ENCODE results near the gene CHIA. TPM values are rescaled to one million over a fixed set of nuclear protein-coding genes. Genes with fewer than 3 reads are reported as not detected.

Gene CHIA
- total and polyA plus RNA-seq, 8 donors = 3.9 to 604 (median 23.2) TPM; not detected in 1

DNA sequence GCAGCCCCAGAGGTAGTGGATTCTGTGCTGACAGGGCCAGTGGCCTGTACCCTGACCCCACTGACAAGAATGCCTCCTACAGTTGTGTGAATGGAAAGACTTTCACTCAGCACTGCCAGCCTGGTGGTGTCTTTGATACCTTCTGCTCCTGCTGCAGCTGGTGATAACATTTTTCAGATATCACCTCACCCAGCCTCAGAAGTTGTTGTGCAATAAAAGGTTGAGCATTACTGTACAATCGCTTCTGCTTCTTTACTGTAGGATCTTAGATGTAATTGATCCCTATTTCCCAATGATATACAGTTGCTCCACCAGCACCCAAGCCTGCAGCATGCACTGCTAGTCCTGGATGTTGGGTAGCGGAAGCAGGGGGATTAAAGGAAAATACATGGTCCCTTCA, 4.8 kb upstream of the CHIA start:
- no peaks in the 10 kb centered on the region for H3K9me3 ChIP-seq
- intact Hi-C loops (cut with DNase I; ENCODE audit: low total_unique reads) = no loop called here
- TF ChIP-seq POLR2AphosphoS5 (IDR thresholded peaks at IDR 0.05) = no peak
- no peak for TF ChIP-seq POLR2A (IDR thresholded peaks at IDR 0.05)
- TF ChIP-seq, protein P1, sequence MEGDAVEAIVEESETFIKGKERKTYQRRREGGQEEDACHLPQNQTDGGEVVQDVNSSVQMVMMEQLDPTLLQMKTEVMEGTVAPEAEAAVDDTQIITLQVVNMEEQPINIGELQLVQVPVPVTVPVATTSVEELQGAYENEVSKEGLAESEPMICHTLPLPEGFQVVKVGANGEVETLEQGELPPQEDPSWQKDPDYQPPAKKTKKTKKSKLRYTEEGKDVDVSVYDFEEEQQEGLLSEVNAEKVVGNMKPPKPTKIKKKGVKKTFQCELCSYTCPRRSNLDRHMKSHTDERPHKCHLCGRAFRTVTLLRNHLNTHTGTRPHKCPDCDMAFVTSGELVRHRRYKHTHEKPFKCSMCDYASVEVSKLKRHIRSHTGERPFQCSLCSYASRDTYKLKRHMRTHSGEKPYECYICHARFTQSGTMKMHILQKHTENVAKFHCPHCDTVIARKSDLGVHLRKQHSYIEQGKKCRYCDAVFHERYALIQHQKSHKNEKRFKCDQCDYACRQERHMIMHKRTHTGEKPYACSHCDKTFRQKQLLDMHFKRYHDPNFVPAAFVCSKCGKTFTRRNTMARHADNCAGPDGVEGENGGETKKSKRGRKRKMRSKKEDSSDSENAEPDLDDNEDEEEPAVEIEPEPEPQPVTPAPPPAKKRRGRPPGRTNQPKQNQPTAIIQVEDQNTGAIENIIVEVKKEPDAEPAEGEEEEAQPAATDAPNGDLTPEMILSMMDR (IDR thresholded peaks at IDR 0.05) = no peak
- TF ChIP-seq EP300 (IDR thresholded peaks at IDR 0.05) = no peak
- peaks cover 0 to 8% (median 0%) of the 10 kb centered on the region in 4 donors for H3K4me1 ChIP-seq
- WGBS, 5 donors = 60 to 66% (median 61%) methylated on average over 2 of the region's 2 CpGs
- H3K27ac ChIP-seq = no peak overlapping the region
- no peak overlapping the region for H3K4me3 ChIP-seq
- DNase-seq = no peak
- no peaks in the 10 kb centered on the region for H3K36me3 ChIP-seq
- no peaks in the 10 kb centered on the region for H3K27me3 ChIP-seq

DNA sequence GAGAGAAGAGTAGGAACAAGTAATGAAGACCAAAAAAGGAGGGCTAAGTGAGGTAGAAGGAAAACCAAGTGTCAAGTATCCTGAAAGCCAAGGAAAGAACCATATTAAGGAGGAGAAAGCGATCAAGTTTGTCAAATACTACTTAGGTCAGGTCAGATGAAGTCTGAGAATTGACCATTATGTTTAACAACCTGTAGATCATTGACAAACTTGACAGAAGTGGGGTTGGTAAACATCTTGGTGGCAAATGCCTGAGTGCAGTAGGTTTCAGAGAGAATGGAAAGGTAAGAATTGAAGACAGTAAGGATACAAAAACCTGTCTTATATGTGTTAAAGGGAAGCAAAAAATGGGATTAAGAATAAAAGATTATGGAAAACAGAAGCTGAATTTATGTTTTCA, 3.7 kb upstream of the CHIA start:
- Histone ChIP-seq H3K4me1 (peaks cover 0 to 8% (median 0%) of the 10 kb centered on the region in 4 donors), H3K36me3 (no peaks in the 10 kb centered on the region), H3K4me3 (no peak overlapping the region), H3K9me3 (no peaks in the 10 kb centered on the region), H3K27ac (no peak overlapping the region), H3K27me3 (no peaks in the 10 kb centered on the region)
- 0 to 21% (median 0%) methylated on average over 1 of the region's 1 CpG for WGBS, 5 donors
- no peak for DNase-seq
- no peak for TF ChIP-seq POLR2AphosphoS5 (IDR thresholded peaks at IDR 0.05)
- TF ChIP-seq, protein P1 (IDR thresholded peaks at IDR 0.05) = no peak
- TF ChIP-seq POLR2A (IDR thresholded peaks at IDR 0.05) = no peak
- no peak for TF ChIP-seq EP300 (IDR thresholded peaks at IDR 0.05)
- intact Hi-C loops (cut with DNase I; ENCODE audit: low total_unique reads) = no loop called here

DNA sequence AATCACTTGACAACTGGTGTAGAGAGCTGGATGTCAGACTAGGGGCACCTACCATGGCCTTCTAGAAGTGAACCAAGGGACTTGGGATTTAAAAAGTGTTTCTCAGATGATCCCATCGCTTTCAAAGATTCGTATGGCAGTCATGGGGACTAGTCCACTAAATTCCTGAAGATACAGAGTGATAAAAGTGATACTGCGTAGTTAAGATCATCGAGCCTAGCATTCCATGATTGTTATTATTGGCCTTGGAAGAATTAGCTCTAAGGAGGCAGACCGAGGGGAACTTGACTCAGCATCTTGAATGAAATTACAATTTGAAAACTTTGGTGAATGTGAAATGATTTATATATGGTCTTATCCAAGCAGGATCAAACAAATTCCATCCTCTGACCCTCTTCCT, 1.3 kb upstream of the CHIA start:
- no peak for DNase-seq
- TF ChIP-seq, protein P1 (IDR thresholded peaks at IDR 0.05) = no peak
- TF ChIP-seq POLR2A (IDR thresholded peaks at IDR 0.05) (no peak), EP300 (IDR thresholded peaks at IDR 0.05) (no peak), POLR2AphosphoS5 (IDR thresholded peaks at IDR 0.05) (no peak)
- intact Hi-C loops (cut with DNase I; ENCODE audit: low total_unique reads) = no loop called here
- no peaks in the 10 kb centered on the region for H3K36me3 ChIP-seq
- H3K4me3 ChIP-seq = no peak overlapping the region
- H3K27ac ChIP-seq = peak overlapping the region in 1 of 5 donors; percentile 31
- WGBS, 5 donors = 52 to 68% (median 59%) methylated on average over 4 to 5 of the region's 5 CpGs
- no peaks in the 10 kb centered on the region for H3K27me3 ChIP-seq
- H3K4me1 ChIP-seq = peaks cover 0 to 8% (median 0%) of the 10 kb centered on the region in 4 donors
- H3K9me3 ChIP-seq = no peaks in the 10 kb centered on the region

DNA sequence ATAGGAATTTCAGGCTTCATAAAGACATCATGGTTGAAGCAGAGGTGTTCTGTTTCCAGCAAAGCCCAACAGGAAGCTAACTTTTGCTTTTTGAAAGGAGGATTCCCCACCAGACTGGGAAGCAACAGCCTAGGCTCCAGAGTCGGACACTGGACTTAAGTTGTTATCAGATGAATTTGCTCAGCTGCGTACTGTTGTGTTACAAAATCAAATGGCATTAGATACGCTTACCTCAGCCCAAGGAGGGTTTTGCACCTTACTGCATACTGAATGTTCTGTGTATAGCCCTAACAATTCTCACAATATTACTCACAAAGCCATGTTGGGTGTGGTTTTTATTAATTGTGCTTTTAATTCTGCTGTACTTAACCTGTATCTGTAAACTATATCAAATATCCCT, 547 bp upstream of the CHIA start:
- Histone ChIP-seq H3K9me3 (no peaks in the 10 kb centered on the region), H3K27me3 (no peaks in the 10 kb centered on the region), H3K27ac (no peak overlapping the region), H3K4me1 (peaks cover 0 to 8% (median 0%) of the 10 kb centered on the region in 4 donors), H3K36me3 (no peaks in the 10 kb centered on the region), H3K4me3 (no peak overlapping the region)
- intact Hi-C loops (cut with DNase I; ENCODE audit: low total_unique reads) = no loop called here
- DNase-seq = no peak
- 55 to 85% (median 65%) methylated on average over 3 of the region's 3 CpGs for WGBS, 5 donors
- no peak for TF ChIP-seq POLR2A (IDR thresholded peaks at IDR 0.05)
- no peak for TF ChIP-seq EP300 (IDR thresholded peaks at IDR 0.05)
- TF ChIP-seq, protein P1 (IDR thresholded peaks at IDR 0.05) = no peak
- TF ChIP-seq POLR2AphosphoS5 (IDR thresholded peaks at IDR 0.05) = no peak
